GM12865 (cell line): ENCODE data around the gene TANGO2.

Experiments used
- DNase-seq: peaks from one replicate; pipeline ENCODE4 v3.0.0; 2010; ENCODE audit warnings: low read depth
- H3K4me3 ChIP-seq: 2 replicates; pipeline ENCODE4 v1.5.1; 2011; ENCODE audit warnings: mild to moderate bottlenecking, low read depth, low read length, control low read depth
- CTCF ChIP-seq: IDR thresholded peaks from 2 replicates; pipeline ENCODE4 v1.5.1; 2011; ENCODE audit warnings: low read length, control low read depth, low read depth, inconsistent platforms; ENCODE audit not compliant: insufficient read depth; ENCODE audit errors: missing control alignments

TANGO2 gene

GRCh38 chr22:20002636-20003035 lies 18.3 kb upstream of the TANGO2 start:
- no peak for DNase-seq
- H3K4me3 ChIP-seq: no peak overlapping the region
- TF ChIP-seq CTCF: no peak

- H3K4me3 ChIP-seq: no peak overlapping the region
- TF ChIP-seq CTCF: no peak
- DNase-seq: no peak
Measured at GRCh38 chr22:20003304-20003703, 17.6 kb upstream of the TANGO2 start.

GRCh38 chr22:20004464-20004863 lies 16.4 kb upstream of the TANGO2 start:
- no peak overlapping the region for H3K4me3 ChIP-seq
- no peak for TF ChIP-seq CTCF
- DNase-seq: no peak

GRCh38 chr22:20008221-20008995 lies 12.5 kb upstream of the TANGO2 start:
- no peak for DNase-seq
- no peak overlapping the region for H3K4me3 ChIP-seq
- TF ChIP-seq CTCF: no peak

- H3K4me3 ChIP-seq: no peak overlapping the region
- no peak for TF ChIP-seq CTCF
- no peak for DNase-seq
Measured at GRCh38 chr22:20009018-20009491, 11.9 kb upstream of the TANGO2 start.

GRCh38 chr22:20009582-20010306 lies 11.2 kb upstream of the TANGO2 start:
- DNase-seq: no peak
- no peak overlapping the region for H3K4me3 ChIP-seq
- TF ChIP-seq CTCF: no peak
